SK-N-MC (cell line): Measurements from ENCODE around the gene GLOD4.

ENCODE experiments used
- EZH2 ChIP-seq: fragments of 200-600 bp; sonication (generic); IDR thresholded peaks from one replicate; pipeline ENCODE4 v1.6.1; 2017; ENCODE audit warnings: antibody characterized with exemption
- FOXP2 ChIP-seq: optimal IDR thresholded peaks from 2 replicates; pipeline ENCODE3; 2011; ENCODE audit warnings: mild to moderate bottlenecking, moderate library complexity; ENCODE audit not compliant: insufficient read depth; ENCODE audit errors: extremely low read length, control extremely low read depth
- POLR2AphosphoS5 ChIP-seq: IDR thresholded peaks from 2 replicates; pipeline ENCODE4 v1.6.1; 2012; ENCODE audit warnings: mild to moderate bottlenecking, low read depth, low read length, borderline replicate concordance

DNA sequence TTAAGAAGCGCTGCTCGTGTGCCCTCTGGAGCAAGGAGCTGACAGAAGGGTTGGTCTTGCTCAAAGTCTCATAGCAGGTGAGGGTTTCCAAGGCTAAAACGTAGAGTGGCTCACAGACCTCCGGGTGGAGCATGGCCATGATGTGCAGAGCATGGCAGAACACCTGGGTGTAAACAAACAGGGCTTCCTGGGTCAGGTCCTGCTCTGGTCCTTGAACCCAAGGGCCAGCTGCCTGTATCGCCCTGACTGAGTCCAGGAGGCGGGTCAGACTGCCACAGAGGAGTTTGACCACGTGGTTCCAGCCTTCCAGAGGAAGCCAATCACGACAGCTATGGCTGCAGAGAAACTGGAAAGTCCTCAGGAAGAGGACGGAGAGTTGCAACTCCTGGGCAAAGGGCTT lies 37.1 kb downstream of the GLOD4 start:
- TF ChIP-seq EZH2 (no peak), POLR2AphosphoS5 (no peak), FOXP2 (no peak)
